ENCODE measurements around the gene RGS14.
"Not testable (repeated sequence)": the region's sequence is repeated elsewhere in the genome, so short reads cannot be mapped to it uniquely, and the experiment has no call there.

The RGS14 gene

DNA sequence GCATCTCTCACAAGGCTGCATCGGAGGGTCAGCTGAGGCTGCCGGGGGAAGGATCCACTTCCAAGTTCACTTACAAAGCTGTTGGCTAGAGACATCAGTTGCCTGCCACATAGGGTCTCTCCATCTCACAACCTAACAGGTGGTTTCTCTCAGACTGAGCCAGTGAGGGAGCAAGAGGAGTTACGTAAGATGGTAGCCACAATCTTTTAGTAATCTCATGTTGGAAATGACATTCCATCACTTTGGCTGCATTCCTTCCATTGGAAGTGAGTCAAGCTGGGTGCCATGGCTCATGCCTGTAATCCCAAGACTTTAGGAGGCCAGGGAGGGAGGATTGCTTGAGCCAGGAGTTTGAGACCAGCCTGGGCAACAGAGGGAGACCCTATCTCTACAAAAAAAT lies 61.3 kb downstream of the RGS14 start:
- no peak overlapping the region for H3K4me3 ChIP-seq
- no peak overlapping the region for H3K27ac ChIP-seq

DNA sequence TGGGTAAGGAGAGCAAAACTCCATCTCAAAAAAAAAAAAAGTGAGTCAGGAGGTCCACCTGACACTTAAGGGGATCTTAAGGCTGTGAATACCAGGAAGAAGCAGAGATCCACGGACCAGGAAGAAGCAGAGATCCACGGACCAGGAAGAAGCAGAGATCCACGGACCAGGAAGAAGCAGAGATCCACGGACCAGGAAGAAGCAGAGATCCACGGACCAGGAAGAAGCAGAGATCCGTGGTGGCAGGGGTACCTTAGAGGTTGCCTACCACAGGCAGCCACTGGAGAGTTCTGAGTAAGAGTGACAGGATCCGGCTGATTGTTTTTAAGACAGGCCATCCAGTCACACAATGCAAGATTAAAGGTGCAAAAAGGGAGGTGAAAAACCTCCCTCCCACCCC lies 62.7 kb downstream of the RGS14 start:
- not testable (repeated sequence) for H3K27ac ChIP-seq, H3K4me3 ChIP-seq

DNA sequence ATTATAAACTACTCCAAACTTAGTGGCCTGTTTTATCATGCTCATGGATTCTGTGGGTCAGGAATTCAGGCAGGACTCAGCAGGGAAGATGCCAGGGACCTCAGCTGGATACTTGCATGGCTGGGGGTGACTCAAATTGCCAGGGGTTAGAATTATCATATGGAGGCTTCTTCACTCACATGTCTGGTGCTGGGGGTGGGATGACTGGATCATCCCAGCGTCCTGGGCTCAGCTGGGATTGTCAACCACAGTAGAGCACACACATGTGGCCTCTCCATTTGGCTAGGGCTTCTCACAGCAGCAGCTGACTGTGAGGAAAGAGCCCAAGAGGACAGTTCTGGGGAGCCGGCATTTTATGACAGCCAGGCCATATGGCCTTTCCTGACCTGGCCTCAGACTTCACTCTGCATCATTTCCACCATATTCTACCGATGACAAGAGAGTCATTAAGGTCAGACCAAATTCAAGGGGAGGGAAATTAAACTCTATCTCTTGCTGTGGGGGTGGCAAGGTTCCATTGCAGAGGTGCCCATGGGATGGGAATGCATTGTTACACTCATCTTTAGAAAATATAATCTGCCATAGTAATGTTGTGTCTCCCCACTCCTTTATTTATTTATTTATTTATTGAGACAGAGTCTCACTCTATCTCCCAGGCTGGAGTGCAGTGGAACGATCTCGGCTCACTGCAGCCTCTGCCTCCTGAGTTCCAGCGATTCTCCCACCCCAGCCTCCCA lies 63.5 kb downstream of the RGS14 start:
- Histone ChIP-seq H3K27ac (no peak overlapping the region), H3K4me3 (no peak overlapping the region)

Data from skin epidermis (tissue), 12 donors.